NCI-H146 (cell line): ENCODE measurements around the gene USP14.

Experiments used
- DNase-seq: peaks from one replicate; lab custom pipeline; 2025; lab: John Stamatoyannopoulos, UW

Gene USP14

DNA sequence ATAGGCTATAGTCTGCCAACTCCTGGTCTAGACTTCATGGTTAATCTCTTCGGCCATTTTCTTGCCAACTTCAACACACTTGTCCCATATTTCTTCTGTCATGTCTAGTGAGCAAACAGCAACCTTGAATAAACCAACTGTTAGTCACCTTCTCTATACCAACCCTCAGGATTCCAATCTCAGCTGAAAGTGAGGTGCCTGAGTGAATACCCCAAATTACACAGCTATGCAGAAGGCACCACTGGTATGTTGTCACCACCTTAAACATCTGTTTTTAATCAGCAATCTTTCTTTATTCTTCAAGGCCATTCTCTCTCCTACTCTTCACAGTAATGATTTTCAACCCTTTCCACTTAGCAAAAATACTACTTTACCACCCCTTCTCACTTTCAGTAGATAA is 70.2 kb downstream of the USP14 start:
- DNase-seq, result no peak

GRCh38 chr18:231563-231962 is 73.2 kb downstream of the USP14 start:
- no peak for DNase-seq

- DNase-seq, result no peak
Observed at GRCh38 chr18:240175-240574, 81.8 kb downstream of the USP14 start.

GRCh38 chr18:245282-245847 is 87.0 kb downstream of the USP14 start:
- no peak for DNase-seq

- DNase-seq, result no peak
Observed at GRCh38 chr18:248053-248452, 89.7 kb downstream of the USP14 start.

GRCh38 chr18:250685-251084 is 92.3 kb downstream of the USP14 start:
- DNase-seq, result no peak

DNA sequence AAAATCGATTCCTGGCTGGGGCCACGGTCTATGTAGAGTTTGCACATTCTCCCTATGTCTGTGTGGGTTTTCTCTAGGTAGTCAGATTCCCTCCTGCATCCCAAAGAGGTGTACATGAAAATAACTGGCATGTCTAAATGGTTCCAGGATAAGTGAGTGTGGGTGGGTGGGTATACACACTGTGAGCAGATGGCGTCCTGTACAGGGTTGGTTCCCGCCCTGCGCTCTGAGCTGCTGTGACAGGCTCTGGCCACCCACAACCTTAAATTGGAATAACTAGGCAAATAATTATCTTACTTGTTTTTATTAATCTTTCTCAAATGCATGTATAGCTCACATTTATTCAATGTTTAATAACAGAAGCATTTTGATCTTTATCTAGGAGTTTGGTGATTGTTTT is 93.2 kb downstream of the USP14 start:
- no peak for DNase-seq

DNA sequence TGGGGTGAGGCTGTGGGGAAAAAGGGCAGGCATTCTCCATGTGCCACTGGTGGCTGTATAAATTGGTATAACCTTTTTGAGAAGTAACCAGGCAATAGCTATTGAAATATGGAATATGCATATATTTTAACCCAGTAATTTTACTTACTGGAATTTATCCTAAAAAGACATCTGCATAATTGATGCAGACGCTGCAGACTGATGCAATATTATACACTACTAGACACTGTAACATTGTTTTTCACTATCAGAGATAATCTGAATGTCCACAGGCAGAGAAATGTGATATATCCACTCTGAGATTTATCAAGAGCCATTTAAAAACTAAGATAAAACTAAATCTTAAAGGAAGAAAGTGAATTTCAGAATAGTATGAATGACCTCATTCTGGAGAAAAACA is 94.8 kb downstream of the USP14 start:
- no peak for DNase-seq

DNA sequence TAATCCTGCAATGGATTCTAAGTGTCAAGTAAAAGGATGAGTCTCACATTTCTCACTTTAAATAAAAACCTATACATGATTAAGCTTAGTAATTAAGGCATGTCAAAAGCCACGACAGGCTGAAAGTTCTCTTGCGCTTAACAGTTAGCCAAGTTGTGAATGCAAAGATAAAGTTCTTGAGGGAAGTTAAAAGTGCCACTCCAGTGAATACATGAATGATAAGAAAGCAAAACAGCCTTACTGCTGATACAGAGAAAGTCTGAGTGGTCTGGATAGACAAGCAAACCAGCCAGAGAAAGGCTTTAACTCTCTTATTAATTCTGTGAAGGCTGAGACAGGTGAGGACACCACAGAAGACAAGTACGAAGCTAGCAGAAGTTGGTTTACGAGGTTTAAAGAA is 96.8 kb downstream of the USP14 start:
- no peak for DNase-seq

GRCh38 chr18:260547-260946 is 102.2 kb downstream of the USP14 start:
- DNase-seq, result no peak

DNA sequence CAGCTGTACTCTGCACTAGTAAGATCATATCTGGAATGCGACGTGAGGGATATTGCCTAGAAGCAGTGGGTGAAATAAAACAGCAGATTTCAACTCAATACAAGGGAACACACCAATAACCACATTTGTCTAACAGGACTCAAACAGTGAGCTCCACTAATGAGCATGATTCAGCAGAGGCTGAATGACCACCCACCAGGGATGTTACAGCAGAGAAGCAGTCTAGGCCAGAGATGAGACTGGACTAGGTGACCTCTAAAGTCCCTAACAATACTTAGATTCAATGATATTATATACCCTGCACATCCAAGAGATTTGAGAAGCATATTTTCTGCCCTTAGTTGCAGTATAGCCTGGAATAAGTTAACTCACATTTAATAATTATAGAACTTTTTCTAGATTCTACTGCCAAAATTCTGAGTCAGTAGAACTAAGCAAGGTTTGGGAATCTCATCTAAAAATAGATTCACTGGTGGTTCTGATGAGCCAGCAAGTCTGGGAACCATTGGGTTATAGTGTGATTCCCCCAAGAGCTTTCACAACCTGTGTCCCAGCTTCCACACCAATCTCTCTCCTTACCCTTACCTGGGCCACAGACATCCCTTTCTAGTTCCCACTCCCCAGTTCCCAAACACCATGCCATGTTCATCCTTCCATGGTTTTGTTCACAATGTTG is 103.2 kb downstream of the USP14 start:
- DNase-seq, result no peak
